PC-9 (cell line): Measurements from ENCODE around the gene SRMS.

Source experiments
- CTCF ChIP-seq: fragments of 200-600 bp; sonication (generic); conservative IDR thresholded peaks from 2 replicates; pipeline ENCODE4 v1.6.1; 2017; ENCODE audit warnings: mixed run types, antibody characterized with exemption, mild to moderate bottlenecking, moderate library complexity
- EZH2 ChIP-seq: fragments of 200-600 bp; sonication (generic); IDR thresholded peaks from 2 replicates; pipeline ENCODE4 v1.8.0; 2017; ENCODE audit warnings: antibody characterized with exemption, low read depth

- TF ChIP-seq CTCF (no peak), EZH2 (no peak)
These were observed 2.2 kb upstream of the SRMS start for GRCh38 chr20:63549679-63550282.
